LNCAP (cell line): ENCODE data around the gene CUEDC1.

ENCODE experiments used
- TF ChIP-seq, protein P1 (sequence below): fragments of 450-650 bp; IDR thresholded peaks from 2 replicates; pipeline ENCODE4 v1.5.1; 2017; ENCODE audit warnings: mild to moderate bottlenecking

Gene CUEDC1

GRCh38 chr17:57926723-57927047, 28.5 kb downstream of the CUEDC1 start:
- TF ChIP-seq, protein P1, sequence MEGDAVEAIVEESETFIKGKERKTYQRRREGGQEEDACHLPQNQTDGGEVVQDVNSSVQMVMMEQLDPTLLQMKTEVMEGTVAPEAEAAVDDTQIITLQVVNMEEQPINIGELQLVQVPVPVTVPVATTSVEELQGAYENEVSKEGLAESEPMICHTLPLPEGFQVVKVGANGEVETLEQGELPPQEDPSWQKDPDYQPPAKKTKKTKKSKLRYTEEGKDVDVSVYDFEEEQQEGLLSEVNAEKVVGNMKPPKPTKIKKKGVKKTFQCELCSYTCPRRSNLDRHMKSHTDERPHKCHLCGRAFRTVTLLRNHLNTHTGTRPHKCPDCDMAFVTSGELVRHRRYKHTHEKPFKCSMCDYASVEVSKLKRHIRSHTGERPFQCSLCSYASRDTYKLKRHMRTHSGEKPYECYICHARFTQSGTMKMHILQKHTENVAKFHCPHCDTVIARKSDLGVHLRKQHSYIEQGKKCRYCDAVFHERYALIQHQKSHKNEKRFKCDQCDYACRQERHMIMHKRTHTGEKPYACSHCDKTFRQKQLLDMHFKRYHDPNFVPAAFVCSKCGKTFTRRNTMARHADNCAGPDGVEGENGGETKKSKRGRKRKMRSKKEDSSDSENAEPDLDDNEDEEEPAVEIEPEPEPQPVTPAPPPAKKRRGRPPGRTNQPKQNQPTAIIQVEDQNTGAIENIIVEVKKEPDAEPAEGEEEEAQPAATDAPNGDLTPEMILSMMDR: no peak

DNA sequence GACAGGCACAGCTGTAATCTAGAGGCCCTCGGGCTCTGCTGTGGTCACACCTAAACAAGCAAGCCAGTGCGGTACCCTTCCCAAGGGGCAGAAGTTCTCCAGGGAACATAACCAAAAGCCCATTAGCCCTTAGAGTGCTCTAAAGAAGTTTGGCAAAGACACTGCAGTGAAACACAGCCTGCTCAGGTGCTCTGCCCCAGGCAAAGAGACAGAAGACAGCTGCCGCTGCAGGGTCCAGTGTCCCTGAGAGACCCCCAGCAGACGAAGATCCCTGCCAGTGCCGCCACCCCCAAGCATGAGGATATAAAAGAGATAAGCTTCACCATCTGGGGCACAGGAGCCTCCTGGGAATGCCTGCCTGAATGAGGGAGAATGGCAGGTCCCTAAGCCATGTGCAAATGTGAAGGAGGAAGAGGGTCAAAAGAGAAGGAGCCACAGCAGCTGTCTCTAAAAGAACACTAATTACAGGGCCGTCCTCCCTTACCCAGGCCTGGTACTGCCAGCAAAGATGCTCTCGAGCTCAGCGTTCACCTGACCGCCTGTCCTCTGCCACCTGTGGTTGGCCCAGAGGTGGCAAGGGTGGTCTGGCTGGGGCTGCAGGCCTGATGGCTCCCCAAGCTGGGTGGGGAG, 29.7 kb downstream of the CUEDC1 start:
- TF ChIP-seq, protein P1: no peak

GRCh38 chr17:57924677-57925076, 30.5 kb downstream of the CUEDC1 start:
- TF ChIP-seq, protein P1: no peak

- TF ChIP-seq, protein P1: no peak
Measured at GRCh38 chr17:57923182-57923872, 31.9 kb downstream of the CUEDC1 start.

- TF ChIP-seq, protein P1: no peak
Measured at GRCh38 chr17:57920916-57921703, 34.1 kb downstream of the CUEDC1 start.

DNA sequence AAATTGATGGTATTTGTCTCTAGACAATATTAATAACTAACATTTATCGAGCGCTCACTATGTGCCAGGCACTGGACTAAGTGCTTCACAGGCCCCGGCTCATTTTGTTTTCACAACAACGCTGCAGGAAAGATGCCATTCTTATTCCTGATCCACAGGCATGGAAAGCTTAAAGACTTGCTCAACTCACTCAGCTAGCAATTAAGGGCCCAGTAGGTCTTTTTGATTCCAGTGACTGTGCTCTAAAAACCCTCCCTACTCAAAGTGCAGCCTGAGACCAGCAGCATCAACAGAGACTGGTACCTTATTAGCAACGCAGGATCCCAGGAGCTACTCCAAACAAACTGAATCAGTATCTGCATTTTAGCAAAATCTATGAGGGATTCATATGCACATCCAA, 35.3 kb downstream of the CUEDC1 start:
- TF ChIP-seq, protein P1: no peak

GRCh38 chr17:57918017-57918895, 37.0 kb downstream of the CUEDC1 start:
- TF ChIP-seq, protein P1: no peak
